AG10803 (cell line): ENCODE data around the gene AQP3.

Experiments used
- DNase-seq: peaks from one replicate; pipeline ENCODE4 v3.0.0; 2010; ENCODE audit warnings: low read depth
- H3K4me3 ChIP-seq: 2 replicates; pipeline ENCODE4 v1.5.1; 2011; ENCODE audit warnings: mild to moderate bottlenecking, low read length, control low read depth
- CTCF ChIP-seq: conservative IDR thresholded peaks from 2 replicates; pipeline ENCODE4 v1.5.1; 2011; ENCODE audit warnings: mild to moderate bottlenecking, low read length, control low read depth, inconsistent platforms

AQP3 gene

GRCh38 chr9:33473643-33474352 is 26.4 kb upstream of the AQP3 start, which contains the start of gene NOL6:
TSS of gene NOL6 (minus strand) at chr9:33473924. CDS start at chr9:33473842, 82 bp downstream.
- DNase-seq: peak; percentile 99
- TF ChIP-seq CTCF: no peak
- peak within 1 kb of the TSS; percentile 98 for H3K4me3 ChIP-seq

DNA sequence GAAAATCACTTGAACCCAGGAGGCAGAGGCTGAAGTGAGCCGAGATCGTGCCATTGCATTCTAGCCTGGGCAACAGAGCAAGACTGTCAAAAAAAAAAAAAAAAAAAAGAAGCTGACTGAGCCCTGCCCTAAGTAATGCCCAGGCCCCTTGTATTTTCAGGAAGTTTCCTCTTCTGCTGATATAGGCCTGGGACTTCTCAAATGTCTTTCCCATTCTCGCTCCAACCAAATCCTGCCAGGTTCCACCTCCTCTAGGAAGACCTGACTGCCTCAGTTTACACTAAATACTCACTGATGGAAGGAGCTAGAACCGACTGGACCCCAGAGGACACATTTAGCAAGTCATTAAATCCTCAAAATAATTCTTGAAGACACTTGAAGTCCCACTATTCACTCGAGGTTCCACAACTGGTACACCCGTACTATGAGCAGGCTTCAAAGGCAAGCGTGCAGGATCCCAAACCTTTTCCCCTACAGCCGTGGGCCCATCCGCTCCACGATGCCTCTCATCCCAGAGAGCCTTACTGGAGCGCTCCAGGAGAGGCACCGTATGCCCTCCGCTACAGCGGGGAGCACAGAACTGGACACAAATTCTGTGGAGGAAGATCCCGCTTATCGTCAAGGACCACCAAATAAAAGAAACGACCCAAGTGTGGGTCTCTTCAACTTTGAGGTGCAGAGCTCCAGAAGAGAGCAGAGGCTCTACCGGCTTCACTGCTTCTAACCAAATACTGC is 25.7 kb upstream of the AQP3 start:
- TF ChIP-seq CTCF: no peak
- H3K4me3 ChIP-seq: peak overlapping the region; percentile 98
- DNase-seq: no peak

- peak overlapping the region; percentile 98 for H3K4me3 ChIP-seq
- TF ChIP-seq CTCF: no peak
- DNase-seq: no peak
These were observed 24.9 kb upstream of the AQP3 start for GRCh38 chr9:33472171-33472880.

DNA sequence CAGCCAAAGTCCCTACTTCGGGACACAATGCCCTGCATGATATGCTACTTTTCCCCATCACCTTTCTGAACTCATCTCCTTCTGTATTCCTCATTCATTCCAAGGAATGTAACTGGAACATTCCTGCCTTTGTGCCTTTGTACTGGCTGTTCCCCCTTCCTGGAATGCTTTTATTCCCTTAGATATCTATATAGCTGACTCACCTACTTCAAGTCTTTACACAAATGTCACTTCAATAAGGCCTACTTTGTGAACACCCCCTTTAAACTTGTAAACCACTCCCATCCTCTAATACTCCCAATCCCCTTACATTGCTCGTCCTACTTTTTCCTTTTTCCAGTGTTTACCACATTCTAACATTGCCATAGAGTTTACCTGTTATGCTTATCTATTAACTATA is 24.0 kb upstream of the AQP3 start:
- no peak for TF ChIP-seq CTCF
- no peak for DNase-seq
- H3K4me3 ChIP-seq: no peak overlapping the region

DNA sequence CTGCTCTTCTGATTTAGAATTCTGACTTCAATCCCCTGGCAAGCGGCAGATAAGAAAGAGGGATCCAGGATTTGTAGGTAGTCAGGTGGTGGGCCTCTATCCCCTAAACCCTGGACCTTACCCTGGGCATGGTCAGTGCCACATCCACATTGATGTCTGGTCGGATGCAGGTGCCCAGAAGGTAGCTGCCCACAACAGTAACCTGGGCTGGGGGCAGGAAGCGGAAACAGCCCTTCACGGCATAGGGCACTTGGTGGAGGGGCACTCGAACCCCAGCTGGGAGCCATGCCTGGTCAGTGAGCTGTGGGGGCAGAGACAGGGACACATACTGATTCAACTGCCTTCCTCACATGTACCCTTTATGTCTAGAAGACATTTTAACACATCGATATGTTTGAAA is 22.5 kb upstream of the AQP3 start:
- DNase-seq: no peak
- no peak overlapping the region for H3K4me3 ChIP-seq
- no peak for TF ChIP-seq CTCF

DNA sequence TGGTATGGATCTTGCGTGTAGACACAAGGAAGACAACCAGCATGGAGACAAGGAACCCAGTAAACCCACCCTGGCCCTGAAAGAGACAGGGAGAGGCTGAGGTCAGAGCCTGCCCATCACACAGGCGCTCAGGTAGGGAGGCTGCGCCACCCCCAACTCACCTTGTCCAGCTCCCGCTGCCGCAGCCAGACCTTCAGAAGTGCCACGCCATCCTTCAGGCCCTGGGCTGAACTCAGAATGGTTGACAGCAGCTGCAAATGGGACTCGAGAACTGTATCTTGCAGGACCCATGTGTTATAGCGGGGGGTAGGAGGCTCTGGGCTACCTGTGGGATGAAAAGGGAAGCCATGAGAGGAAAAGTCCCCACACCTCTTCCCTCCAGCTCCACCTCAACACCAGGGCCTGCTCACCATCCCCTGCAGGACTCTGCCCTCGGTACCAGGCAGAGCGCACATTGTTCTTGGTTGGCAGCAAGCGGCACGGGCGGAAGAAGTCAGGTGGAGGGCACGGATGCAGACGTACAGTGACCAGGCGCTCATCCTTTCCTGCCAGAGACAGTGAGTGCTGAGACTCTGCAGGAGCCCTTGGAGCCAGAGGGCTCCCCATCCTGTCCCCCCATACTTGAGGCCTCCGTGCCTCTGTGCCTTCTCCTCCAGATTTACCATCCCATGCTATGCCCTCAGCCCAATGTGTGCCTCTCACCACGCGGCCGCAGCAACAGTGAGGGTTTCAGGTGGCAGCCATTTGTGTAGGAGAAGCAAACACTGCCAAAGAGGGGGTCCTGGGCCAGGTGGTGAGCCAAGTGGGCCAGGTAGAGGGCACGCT is 21.6 kb upstream of the AQP3 start:
- H3K4me3 ChIP-seq: no peak overlapping the region
- no peak for DNase-seq
- TF ChIP-seq CTCF: no peak
